ENCODE data around the gene GALNT2.

GALNT2 gene

GRCh38 chr1:230129341-230129740 is 62.3 kb downstream of the GALNT2 start:
- no peak overlapping the region for H3K27ac ChIP-seq
- TF ChIP-seq CTCF (IDR thresholded peaks at IDR 0.05) (no peak), ZFX (IDR thresholded peaks at IDR 0.05; ENCODE audit: borderline replicate concordance) (no peak)

GRCh38 chr1:230130172-230130944 is 63.3 kb downstream of the GALNT2 start:
- H3K27ac ChIP-seq = no peak overlapping the region
- TF ChIP-seq ZFX (IDR thresholded peaks at IDR 0.05; ENCODE audit: borderline replicate concordance) (no peak), CTCF (IDR thresholded peaks at IDR 0.05) (no peak)

GRCh38 chr1:230131457-230131856 is 64.4 kb downstream of the GALNT2 start:
- no peak for TF ChIP-seq ZFX (IDR thresholded peaks at IDR 0.05; ENCODE audit: borderline replicate concordance)
- H3K27ac ChIP-seq = no peak overlapping the region

GRCh38 chr1:230132758-230133157 is 65.7 kb downstream of the GALNT2 start:
- no peak overlapping the region for H3K27ac ChIP-seq
- TF ChIP-seq CTCF (IDR thresholded peaks at IDR 0.05) (no peak), ZFX (IDR thresholded peaks at IDR 0.05; ENCODE audit: borderline replicate concordance) (no peak)

GRCh38 chr1:230135726-230136125 is 68.7 kb downstream of the GALNT2 start:
- no peak for TF ChIP-seq CTCF (IDR thresholded peaks at IDR 0.05)
- no peak for TF ChIP-seq ZFX (IDR thresholded peaks at IDR 0.05; ENCODE audit: borderline replicate concordance)
- H3K27ac ChIP-seq = no peak overlapping the region

GRCh38 chr1:230136453-230137336 is 69.7 kb downstream of the GALNT2 start:
- TF ChIP-seq CTCF (IDR thresholded peaks at IDR 0.05) = no peak
- TF ChIP-seq ZFX (IDR thresholded peaks at IDR 0.05; ENCODE audit: borderline replicate concordance) = no peak
- no peak overlapping the region for H3K27ac ChIP-seq

- H3K27ac ChIP-seq = no peak overlapping the region
- TF ChIP-seq ZFX (IDR thresholded peaks at IDR 0.05; ENCODE audit: borderline replicate concordance) (no peak), CTCF (IDR thresholded peaks at IDR 0.05) (no peak)
Observed at GRCh38 chr1:230137337-230137815, 70.3 kb downstream of the GALNT2 start.
